Measurements from ENCODE around the gene ZNF317.
"Not testable (repeated sequence)": the region's sequence is repeated elsewhere in the genome, so short reads cannot be mapped to it uniquely, and the experiment has no call there.

ZNF317 gene

DNA sequence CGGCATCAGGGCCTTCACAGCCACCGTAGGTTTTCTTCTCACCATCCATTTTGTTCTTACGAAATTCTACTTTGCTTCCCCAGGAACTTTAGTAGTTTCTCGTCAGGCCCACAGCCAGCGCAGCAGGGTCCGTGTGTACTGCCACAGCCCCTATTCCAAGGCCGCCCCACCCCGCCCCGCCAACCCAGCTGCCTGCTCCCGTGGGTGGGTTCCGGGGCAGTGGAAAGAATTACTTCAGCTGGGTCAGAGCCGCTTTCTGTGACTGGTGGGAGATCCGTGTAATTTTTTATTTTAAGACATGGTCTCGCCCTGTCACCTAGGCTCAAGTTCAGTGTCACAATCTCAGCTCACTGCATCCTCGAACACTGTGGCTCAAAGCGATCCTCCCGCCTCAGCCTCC is 42.8 kb downstream of the ZNF317 start:
- no peaks in the 10 kb centered on the region for H3K9me3 ChIP-seq (ENCODE audit: insufficient read depth, low read length, severe bottlenecking)
- no peaks in the 10 kb centered on the region for H4K20me1 ChIP-seq (ENCODE audit: insufficient read depth, low read length)
- H3K27ac ChIP-seq (ENCODE audit: low read length), result no peak overlapping the region
- TF ChIP-seq, protein P1, sequence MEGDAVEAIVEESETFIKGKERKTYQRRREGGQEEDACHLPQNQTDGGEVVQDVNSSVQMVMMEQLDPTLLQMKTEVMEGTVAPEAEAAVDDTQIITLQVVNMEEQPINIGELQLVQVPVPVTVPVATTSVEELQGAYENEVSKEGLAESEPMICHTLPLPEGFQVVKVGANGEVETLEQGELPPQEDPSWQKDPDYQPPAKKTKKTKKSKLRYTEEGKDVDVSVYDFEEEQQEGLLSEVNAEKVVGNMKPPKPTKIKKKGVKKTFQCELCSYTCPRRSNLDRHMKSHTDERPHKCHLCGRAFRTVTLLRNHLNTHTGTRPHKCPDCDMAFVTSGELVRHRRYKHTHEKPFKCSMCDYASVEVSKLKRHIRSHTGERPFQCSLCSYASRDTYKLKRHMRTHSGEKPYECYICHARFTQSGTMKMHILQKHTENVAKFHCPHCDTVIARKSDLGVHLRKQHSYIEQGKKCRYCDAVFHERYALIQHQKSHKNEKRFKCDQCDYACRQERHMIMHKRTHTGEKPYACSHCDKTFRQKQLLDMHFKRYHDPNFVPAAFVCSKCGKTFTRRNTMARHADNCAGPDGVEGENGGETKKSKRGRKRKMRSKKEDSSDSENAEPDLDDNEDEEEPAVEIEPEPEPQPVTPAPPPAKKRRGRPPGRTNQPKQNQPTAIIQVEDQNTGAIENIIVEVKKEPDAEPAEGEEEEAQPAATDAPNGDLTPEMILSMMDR (IDR thresholded peaks at IDR 0.05; ENCODE audit: borderline replicate concordance, extremely low read depth, low read length, poor library complexity, severe bottlenecking), result no peak
- TF ChIP-seq EZH2 (IDR thresholded peaks at IDR 0.05; ENCODE audit: borderline replicate concordance, low read depth, low read length, severe bottlenecking), result no peak
- no peak overlapping the region for H3K4me3 ChIP-seq (ENCODE audit: low read depth in 1 of 2, low read length in 2 of 2)
- H3K9ac ChIP-seq (ENCODE audit: low read depth, low read length), result no peak overlapping the region
- H2AFZ ChIP-seq (ENCODE audit: low read depth, low read length), result no peak overlapping the region
- ATAC-seq (ENCODE audit: insufficient read depth, low read depth) (no peak), DNase-seq (no peak)
- H3K4me1 ChIP-seq (ENCODE audit: insufficient read depth, low read length), result no peaks in the 10 kb centered on the region
- no peaks in the 10 kb centered on the region for H3K36me3 ChIP-seq (ENCODE audit: insufficient read depth, low read length)
- no peak overlapping the region for H3K4me2 ChIP-seq (ENCODE audit: insufficient read depth, low read length)
- no peaks in the 10 kb centered on the region for H3K27me3 ChIP-seq (ENCODE audit: insufficient read depth, low read length, poor library complexity)
- H3K79me2 ChIP-seq (ENCODE audit: insufficient read depth, low read length), result no peaks in the 10 kb centered on the region

DNA sequence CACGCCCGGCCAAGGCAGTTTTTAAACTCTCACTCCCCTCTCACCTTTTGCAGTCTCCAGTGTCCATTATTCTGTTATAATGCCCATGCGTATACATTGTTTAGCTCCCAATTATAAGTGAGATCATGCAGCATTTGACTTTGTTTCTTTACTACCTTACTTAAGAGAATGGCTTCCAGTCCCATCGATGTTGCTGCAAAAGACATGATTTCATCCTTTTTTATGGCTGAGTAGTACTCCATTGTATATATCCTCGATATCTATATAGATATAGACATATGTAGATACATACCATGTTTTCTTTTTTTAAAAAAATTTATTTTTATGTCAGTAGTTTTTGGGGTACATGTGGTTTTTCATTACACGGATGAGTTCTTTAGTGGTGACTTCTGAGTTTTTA is 47.0 kb downstream of the ZNF317 start:
- H2AFZ ChIP-seq (ENCODE audit: low read depth, low read length), result no peak overlapping the region
- no peak for DNase-seq
- no peaks in the 10 kb centered on the region for H3K9me3 ChIP-seq (ENCODE audit: insufficient read depth, low read length, severe bottlenecking)
- no peaks in the 10 kb centered on the region for H3K4me1 ChIP-seq (ENCODE audit: insufficient read depth, low read length)
- no peak overlapping the region for H3K9ac ChIP-seq (ENCODE audit: low read depth, low read length)
- TF ChIP-seq, protein P1 (IDR thresholded peaks at IDR 0.05; ENCODE audit: borderline replicate concordance, extremely low read depth, low read length, poor library complexity, severe bottlenecking), result no peak
- TF ChIP-seq EZH2 (IDR thresholded peaks at IDR 0.05; ENCODE audit: borderline replicate concordance, low read depth, low read length, severe bottlenecking), result no peak
- ATAC-seq (ENCODE audit: insufficient read depth, low read depth), result no peak
- no peak overlapping the region for H3K4me3 ChIP-seq (ENCODE audit: low read depth in 1 of 2, low read length in 2 of 2)
- H4K20me1 ChIP-seq (ENCODE audit: insufficient read depth, low read length), result no peaks in the 10 kb centered on the region
- H3K27me3 ChIP-seq (ENCODE audit: insufficient read depth, low read length, poor library complexity), result no peaks in the 10 kb centered on the region
- no peak overlapping the region for H3K4me2 ChIP-seq (ENCODE audit: insufficient read depth, low read length)
- no peaks in the 10 kb centered on the region for H3K36me3 ChIP-seq (ENCODE audit: insufficient read depth, low read length)
- H3K27ac ChIP-seq (ENCODE audit: low read length), result no peak overlapping the region
- no peaks in the 10 kb centered on the region for H3K79me2 ChIP-seq (ENCODE audit: insufficient read depth, low read length)

DNA sequence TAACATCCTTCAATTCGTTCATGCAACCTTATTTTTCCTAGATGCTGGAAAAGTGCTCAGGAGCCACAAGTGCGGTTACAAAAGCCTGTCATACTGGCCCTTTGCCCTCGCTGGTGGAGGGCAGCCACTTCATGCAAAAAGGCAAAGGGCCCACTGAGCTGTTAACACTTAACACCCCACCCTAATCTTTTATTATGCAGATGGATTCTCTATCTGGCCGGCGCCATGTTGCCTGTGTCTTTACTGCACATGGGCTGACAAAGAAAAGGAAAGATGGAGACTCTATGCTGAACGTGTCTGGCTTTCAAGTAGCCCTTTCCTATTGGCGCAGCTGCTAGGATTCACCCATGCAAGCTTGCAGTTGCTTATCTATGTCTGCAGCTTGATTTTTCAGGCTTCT is 49.3 kb downstream of the ZNF317 start:
- H3K9me3 ChIP-seq (ENCODE audit: insufficient read depth, low read length, severe bottlenecking), result no peaks in the 10 kb centered on the region
- DNase-seq (no peak), ATAC-seq (ENCODE audit: insufficient read depth, low read depth) (no peak)
- no peaks in the 10 kb centered on the region for H3K4me1 ChIP-seq (ENCODE audit: insufficient read depth, low read length)
- H3K36me3 ChIP-seq (ENCODE audit: insufficient read depth, low read length), result no peaks in the 10 kb centered on the region
- H3K27me3 ChIP-seq (ENCODE audit: insufficient read depth, low read length, poor library complexity), result no peaks in the 10 kb centered on the region
- no peak overlapping the region for H3K27ac ChIP-seq (ENCODE audit: low read length)
- H3K4me2 ChIP-seq (ENCODE audit: insufficient read depth, low read length), result no peak overlapping the region
- H3K9ac ChIP-seq (ENCODE audit: low read depth, low read length), result no peak overlapping the region
- TF ChIP-seq, protein P1 (IDR thresholded peaks at IDR 0.05; ENCODE audit: borderline replicate concordance, extremely low read depth, low read length, poor library complexity, severe bottlenecking), result no peak
- TF ChIP-seq EZH2 (IDR thresholded peaks at IDR 0.05; ENCODE audit: borderline replicate concordance, low read depth, low read length, severe bottlenecking), result no peak
- no peaks in the 10 kb centered on the region for H4K20me1 ChIP-seq (ENCODE audit: insufficient read depth, low read length)
- H2AFZ ChIP-seq (ENCODE audit: low read depth, low read length), result no peak overlapping the region
- no peak overlapping the region for H3K4me3 ChIP-seq (ENCODE audit: low read depth in 1 of 2, low read length in 2 of 2)
- H3K79me2 ChIP-seq (ENCODE audit: insufficient read depth, low read length), result no peaks in the 10 kb centered on the region

DNA sequence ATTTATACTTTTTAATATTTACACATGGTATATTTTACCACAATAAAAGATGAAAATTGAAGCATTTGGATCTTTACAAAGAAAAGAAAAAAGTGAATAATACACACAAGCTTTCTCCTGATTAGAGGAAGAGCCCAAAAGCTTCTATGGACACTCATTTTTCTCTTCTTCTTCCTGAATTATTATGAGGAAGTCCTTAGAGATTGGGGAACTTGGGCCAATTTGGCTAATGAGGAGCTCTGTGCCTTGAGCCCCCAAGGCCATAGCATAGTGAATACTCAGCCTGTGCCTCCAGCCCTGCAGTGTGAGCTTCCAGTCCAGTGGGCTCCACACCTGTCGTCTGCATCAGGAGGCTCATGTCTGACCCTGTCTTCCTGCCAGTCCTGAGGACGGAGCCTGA is 57.8 kb downstream of the ZNF317 start:
- DNase-seq; H3K4me3 ChIP-seq (ENCODE audit: low read depth in 1 of 2, low read length in 2 of 2); H3K27ac ChIP-seq (ENCODE audit: low read length); H3K4me1 ChIP-seq (ENCODE audit: insufficient read depth, low read length); H3K79me2 ChIP-seq (ENCODE audit: insufficient read depth, low read length); H3K36me3 ChIP-seq (ENCODE audit: insufficient read depth, low read length); H3K27me3 ChIP-seq (ENCODE audit: insufficient read depth, low read length, poor library complexity); H4K20me1 ChIP-seq (ENCODE audit: insufficient read depth, low read length); H3K9ac ChIP-seq (ENCODE audit: low read depth, low read length); H3K4me2 ChIP-seq (ENCODE audit: insufficient read depth, low read length); H3K9me3 ChIP-seq (ENCODE audit: insufficient read depth, low read length, severe bottlenecking); H2AFZ ChIP-seq (ENCODE audit: low read depth, low read length); ATAC-seq (ENCODE audit: insufficient read depth, low read depth): not testable (repeated sequence)

Data from DND-41 (cell line).